ENCODE measurements around the gene NRAP.

NRAP gene

DNA sequence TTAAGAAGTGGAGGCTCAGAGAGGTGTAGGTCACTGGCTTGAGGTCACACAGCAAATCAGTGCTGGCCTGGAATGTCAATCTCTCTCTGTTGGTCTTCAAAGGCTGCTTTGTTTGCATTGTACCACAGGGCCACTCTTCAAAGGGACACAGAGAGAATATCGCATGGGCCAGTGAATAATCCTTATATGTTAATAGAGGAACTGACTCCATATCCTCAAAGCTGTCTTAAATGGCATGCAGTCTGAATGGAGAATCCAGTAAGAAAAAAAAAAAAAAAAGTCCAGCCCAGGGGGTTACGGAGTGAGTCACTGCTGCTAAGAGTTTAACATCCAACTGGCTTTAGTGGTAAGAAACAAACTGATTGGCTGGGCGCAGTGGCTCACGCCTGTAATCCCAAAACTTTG is 54.1 kb downstream of the NRAP start:
- DNase-seq (ENCODE audit: low spot score) = peak; percentile 37

DNA sequence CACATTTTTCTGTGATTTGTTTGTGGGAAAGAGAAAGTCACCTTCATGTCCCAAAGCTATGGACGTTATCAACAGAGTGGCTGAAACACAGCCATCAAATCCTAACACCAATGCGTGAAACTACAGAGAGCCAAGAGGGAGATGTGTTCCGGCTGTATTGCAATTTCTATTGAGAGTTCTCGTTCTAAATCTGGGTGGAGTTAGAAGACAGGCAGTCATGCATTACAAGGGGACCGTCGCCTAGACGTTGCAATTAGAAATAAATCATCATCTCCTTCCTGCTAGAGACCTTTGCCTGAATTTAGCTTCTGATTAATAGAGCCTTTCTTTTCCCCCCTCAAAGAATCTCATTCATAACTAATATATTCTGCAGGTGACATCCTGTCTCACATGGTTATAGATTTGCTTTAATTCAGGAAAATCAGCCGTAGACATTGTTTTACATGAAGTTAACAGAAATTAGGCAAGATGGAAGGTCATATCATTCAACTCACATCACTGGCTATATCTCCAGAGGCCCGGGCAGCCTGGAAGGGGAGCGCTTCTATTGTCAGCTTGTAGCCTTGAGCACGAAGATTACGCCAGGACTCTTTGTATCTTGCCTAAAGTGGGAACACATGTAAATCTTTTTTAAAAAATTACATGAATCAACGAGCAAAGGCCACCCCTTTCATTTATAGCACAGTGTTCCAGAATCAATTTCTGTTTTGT is 58.4 kb downstream of the NRAP start:
- no peak for DNase-seq (ENCODE audit: low spot score)

DNA sequence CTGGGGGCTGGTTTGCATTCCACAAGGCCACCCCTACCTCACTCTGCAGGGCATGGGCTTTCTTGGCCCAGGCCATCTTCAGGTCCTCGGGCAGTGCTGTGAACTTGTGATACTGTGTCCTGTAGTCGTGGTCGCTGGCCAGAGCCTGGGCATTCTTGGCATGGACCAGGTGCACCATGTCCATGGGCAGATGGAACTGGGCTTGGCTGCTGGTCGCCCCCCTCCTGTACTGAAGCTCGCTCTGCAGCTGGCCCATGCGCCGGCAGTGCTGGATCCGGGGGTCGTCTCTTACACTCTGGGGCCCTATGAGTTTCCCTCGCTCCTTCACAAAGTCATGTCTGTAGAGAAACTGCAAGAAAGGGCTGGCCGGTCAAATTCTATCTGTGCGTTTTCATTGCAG is 59.3 kb downstream of the NRAP start:
- DNase-seq (ENCODE audit: low spot score) = no peak

DNA sequence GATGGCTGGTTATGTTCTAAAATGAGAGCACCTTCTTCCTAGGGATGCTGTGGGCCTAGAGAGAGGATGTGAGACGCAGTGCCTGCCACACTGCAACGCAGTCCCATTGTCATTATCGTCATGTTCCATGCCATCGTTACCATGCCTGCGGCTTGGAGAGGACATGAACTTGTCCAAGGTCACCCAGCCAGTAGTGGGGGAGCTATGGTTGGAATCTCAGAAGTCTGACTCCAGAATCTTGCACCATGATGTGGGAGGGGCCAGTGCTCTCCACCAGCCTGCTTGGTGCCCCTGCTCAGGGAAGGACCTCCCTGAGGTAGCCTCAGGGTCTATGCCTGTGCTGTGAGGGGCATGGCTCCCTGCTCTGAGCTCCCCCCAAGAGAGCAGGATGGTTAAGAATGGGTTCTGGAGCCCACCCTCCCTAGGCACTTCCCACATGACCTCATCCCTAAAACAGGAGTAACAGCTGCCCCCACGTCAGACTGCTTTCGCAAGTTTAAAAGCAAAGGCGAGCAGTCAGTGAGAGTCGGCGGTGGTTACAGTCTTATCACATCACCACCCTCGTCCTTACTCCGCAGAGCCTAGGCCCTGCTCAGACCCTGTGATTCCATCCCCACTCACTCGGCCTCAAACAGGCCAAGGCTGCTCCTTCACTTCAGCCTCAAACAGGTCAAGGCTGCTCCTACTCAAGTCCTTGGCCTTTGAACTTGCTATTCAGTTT is 60.6 kb downstream of the NRAP start:
- no peak for DNase-seq (ENCODE audit: low spot score)

DNA sequence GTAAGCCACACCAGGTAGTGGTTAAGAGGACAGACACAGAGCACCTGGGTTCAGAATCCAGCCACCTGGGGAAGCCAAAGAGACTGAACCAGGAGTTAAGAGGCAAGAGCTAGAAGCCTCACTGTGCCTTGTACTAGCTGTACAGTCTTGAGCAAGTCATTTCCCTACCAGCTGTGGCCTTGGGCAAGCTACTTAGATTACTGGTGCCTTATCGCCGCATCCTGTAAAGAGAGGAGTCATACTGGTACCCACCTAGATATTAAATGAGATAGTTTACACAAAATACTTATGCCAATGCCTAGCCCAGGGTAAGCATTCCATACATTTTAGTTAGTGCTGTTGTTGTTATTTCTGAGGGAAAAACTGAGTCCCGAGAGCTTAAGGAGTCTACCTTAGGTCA is 63.3 kb downstream of the NRAP start:
- DNase-seq (ENCODE audit: low spot score) = no peak

DNA sequence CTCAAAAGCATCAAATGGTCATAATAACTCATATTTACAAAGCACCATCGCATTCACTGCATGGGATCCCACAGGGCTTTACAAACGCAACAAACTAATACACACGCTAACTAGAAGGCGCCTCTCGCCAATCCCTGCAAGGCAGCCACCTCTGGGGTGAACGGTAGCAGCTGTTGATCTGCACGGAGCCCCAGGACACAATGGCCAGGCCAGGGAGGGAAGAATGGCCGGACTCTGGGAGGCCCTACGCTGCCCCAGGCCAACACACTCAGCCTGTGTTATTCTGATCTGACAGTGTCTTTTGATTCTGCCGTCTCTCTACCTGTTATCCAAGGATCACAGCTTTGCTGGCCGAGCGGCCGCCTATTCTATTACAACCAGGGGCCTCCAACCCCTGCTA is 69.2 kb downstream of the NRAP start:
- DNase-seq (ENCODE audit: low spot score) = no peak

DNA sequence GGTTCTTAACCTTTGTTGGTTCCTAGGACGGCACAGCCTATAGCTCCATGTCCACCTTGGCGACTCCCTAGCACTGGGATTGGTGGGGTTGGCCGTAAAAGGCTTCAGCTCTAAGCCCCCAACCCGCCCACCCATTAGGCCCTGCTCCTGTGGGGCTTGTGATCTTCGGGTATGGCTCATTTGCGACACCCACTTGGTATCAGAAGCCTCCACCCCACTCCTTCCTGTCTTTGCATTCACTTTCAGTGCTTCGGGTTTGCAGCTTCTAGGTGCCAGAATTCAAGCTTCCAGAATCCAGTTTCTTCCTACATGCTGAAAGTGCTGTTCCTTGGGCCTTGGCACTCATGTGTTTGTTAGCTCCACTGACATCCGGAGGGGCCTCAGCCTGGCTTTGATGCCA is 71.5 kb downstream of the NRAP start:
- no peak for DNase-seq (ENCODE audit: low spot score)

DNA sequence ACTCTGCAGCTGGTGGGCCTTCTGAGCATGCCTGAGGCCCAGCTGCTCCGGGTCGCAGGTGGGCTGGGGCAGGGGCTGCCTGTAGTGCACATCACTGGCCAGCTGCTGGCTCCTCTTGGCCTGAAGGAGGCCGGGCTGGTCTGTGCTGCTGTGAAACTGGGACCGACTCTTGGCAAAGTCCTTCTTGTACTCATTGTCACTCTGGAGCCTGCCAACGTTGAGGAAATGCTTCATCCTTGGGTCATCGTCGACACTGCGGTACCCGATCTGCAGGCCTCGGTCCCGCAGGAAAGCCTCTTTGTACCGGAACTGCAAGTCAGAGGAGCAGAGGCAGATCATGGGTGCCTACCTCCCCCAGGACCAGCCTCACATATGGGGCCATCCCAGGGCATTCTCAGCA is 73.3 kb downstream of the NRAP start:
- no peak for DNase-seq (ENCODE audit: low spot score)

DNA sequence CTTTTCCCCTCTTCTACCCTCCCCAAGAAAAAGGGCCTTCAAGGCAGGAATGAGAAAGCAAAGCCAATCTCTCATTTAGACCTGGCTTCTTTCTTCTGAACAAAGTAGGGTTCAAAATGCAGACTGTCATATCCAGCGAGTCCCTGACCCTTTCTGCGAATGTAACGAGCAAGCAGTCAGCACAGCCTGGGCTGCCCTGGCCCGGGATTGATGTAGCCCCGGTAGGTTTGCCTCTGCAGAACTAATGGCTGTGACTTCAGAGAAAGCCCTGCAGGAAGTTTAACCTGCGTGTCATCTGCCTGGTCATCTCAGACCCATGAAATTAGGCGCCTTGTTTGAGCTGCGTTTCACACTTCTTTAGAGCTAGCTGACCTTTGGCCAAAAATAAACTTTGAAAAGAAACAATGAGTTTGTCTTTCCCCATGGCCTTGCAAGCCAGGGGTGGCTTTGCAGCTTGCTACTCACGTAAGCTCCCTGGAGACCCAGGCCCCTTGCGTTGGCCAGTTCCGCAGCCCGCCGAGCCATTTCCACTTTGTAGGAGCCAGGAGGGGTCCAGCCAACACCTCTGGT is 74.6 kb downstream of the NRAP start:
- no peak for DNase-seq (ENCODE audit: low spot score)

DNA sequence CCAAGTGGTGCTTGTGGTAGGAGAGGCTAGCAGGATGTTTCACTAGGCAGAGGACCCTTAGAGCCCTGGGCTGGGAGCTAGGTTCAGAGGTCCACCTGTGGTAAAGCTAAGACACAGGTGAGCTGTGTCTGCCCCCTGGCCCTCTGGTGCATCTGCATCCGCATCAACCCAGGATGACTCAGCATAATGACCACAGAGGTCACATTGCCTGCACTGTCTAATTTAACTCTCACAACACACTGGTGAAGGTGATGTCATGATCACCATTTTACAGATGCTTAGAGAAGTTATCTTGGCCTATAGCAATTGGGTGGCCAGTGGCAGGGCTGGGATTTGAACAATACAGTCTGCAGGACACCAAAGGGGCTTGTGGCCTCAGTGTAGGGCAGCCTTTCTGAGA is 77.9 kb downstream of the NRAP start:
- DNase-seq (ENCODE audit: low spot score) = peak; percentile 67

DNA sequence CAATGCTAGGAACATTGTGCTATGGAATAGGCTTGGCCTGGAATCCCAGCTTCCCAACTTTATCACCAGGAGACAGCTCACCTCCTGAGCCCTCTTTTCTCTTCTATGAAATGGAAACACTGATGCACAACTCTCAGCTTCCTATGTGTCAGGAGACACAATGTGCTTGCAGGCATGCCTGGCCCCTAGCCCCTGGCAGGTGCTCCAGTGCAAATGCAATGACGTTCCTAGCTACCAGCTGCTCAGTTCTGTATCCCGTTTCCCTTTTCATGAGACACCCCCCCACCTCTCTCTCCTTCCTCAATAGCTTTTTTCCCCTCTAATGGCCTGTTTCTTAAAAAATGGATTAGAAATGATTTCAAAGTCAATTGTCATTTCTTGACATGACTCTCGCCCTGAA is 80.3 kb downstream of the NRAP start:
- DNase-seq (ENCODE audit: low spot score) = no peak

DNA sequence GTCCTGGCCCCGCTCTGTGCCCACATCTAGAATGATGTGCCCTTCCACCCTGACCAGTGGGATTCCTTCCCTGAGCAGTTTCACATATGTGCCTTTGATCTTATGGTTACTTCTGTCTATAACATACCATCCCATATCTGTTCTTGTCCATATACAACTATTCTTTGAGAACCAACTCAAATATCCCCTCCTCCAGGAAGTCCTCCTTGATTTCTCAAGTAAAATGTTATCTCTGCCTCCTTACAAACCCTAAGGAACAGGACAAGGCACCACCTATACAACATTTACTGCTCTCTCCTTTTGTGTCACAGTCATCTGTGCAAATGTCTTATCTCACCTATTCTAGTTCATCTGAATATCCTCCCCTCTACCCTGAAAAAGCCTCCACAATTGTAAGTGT is 82.7 kb downstream of the NRAP start:
- DNase-seq (ENCODE audit: low spot score) = no peak

DNA sequence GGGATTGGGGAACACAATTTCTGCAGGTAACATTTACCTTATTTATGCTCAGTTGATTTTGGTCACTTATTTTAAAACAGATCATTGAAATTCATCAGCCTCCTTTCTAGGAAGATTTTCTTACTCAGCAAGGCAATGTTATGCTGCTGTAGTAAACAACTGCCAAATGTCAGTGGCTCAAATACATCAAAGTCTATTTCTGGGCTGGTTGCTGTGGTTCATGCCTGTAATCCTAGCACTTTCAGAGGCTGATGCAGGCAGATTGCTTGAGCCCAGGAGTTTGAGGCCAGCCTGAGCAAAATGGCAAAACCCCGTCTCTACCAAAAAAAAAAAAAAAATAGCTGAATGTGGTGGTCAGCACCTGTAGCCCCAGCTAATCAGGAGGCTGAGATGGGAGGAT is 85.1 kb downstream of the NRAP start:
- no peak for DNase-seq (ENCODE audit: low spot score)

DNA sequence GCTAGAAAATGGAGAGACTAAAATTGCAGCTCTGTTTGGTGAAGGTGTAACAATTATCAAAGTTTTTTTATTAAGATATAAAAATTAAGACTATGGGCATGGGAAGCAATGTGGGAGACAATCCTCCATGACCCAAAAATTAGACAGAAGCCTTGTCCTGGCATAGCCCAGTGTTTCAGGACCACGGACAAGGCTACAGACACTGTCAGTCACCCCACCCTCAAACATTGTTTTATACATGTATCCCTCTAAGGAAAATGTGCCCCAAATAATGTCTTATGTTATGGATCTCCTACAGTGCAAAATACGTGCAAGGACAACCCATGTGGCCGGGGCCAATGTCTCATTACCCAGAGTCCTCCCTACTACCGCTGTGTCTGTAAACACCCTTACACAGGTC is 87.0 kb downstream of the NRAP start:
- no peak for DNase-seq (ENCODE audit: low spot score)

DNA sequence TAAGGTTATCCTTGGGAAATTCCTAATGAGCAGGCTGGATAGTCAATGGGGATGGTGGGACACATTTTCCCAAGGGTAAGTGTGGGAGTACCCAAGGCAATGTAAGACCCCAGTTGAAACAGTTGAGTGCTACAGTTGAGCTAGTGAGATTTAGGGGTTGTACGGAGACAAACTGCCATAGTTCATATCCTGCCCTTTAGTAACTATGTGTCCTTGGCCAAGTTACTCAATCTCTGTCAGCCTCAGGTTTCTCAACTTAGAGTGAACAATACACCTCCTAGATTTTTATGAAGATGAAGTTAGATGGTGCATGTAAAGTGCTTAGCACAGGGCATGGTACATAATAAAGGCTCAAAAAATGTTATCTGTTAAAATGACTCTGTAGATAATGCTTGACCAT is 90.5 kb downstream of the NRAP start:
- no peak for DNase-seq (ENCODE audit: low spot score)

DNA sequence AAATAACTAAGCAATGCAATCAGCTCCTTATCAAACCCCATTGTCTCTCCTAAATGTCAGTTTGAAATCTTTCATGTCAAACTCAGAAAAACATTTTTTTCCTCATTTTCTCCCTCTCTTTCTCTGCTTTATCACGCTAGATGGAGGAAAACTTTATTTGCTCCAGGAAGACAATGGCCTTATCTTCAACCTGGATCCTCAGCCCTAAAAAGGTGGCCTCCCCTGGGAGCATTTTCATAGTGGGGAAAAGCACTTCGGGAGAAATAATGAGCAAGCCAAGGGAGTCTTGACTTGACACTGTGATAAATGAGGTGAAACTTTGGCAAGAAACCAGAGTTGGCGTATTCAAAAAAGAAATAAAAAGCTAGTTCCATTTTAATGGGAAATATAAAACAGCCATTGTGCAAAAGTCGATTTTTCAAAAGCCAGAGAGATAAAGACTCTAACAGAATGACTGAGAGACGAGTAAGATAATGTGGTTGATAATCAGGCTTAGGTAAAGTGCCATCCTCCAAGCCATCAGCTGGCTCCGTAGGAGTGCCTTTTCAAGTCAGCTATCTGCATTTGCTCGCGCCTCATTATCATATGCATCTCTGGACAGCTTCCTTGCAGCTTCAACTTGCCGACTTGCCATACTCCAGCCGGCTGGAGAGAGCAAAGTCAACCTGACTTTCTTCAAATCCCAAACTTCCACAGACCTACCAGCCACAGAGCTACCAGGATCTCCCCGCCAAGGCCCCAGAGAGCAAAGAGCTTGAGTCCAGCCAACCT is 91.1 kb downstream of the NRAP start:
- no peak for DNase-seq (ENCODE audit: low spot score)

DNA sequence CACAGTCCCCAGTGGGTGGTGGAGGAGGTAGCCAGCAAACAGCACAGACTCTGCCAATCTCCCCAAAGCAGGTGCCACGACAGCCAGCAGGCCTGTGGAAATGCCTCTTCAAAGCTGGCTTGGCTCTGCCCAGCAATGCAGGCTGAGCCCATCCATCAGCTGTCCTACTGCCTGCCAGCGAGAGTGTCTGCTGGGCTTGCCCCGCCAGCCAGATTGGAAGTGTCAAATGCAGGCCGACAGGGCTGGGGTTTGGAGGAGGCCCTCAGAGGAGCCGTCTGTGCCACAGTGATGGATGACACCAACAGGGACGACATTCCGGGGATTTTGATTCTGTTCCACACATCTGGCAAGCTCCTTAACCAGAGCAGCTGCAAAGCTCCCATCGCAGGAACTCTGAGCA is 94.3 kb downstream of the NRAP start:
- no peak for DNase-seq (ENCODE audit: low spot score)

DNA sequence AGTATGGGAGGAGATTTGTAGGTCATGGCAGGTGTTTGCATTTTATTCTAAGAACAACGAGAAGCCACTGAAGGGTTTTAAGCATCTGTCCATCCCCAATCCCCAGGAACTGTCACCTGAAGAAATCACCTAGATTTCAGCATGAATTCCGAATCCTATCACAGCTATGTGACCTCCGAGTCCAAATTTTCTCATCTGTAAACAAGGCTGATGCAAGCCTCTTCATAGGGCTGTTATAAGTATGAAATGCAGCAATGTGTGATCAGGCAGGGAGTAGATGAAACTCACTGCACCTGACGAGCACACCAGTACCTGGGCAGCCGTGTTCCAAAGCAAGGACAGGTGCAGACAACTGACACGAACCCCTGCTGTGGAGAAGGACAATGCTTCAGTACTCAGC is 97.0 kb downstream of the NRAP start:
- DNase-seq (ENCODE audit: low spot score) = no peak

DNA sequence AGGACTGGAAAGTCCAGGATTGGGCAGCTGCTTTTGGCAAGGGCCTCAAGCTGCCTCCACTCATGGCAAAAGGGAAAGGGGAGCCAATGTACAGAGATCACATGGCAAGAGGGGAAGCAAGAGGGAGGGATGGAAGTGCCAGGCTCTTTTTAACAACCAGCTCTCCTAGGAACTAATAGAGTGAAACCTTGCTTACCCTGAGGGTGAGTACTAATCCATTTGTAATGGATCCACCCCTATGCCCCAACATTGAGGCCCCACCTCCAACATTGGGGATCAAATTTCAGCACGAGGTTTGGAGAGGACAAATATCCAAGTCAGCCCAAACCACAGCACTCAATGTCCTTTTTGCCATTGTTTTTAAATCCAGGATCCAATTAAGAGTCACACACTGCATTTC is 98.5 kb downstream of the NRAP start:
- no peak for DNase-seq (ENCODE audit: low spot score)

DNA sequence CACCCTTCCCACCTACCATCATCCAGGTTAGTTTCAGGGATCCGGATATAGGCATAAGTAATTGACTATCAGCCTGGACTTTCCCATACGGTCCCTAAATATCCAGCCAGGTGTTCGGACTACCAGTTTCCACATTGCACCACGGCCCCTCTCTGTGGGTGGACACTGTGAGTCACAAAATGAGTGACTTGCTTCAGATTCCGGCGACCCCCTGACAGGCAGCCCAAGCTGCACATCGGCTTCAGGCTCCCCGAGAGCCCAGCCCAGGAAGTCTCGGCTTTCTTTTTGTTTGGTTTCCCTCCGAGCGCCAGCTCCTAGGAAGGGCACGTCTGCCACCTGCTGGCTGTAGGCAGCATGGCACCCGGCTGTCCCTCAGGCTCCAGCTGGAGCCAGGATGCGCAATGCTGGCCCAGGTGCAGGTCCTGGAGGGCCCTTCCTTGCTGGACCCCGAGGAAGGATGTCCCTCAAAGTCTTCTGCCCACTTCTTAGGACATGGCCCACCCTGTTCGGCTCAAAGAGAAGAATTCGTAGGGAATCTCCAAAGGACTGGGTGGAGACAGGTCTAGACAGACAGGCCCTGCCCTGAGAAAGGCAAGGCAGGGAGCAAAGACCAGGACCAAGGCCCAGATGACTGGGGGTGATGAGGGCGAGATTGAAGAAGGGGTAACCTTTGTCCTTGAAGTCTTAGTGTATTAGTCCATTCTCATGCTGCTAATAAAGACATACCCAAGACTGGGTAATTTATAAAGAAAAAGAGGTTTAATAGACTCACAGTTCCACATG is 100.3 kb downstream of the NRAP start:
- DNase-seq (ENCODE audit: low spot score) = peak; percentile 52

DNA sequence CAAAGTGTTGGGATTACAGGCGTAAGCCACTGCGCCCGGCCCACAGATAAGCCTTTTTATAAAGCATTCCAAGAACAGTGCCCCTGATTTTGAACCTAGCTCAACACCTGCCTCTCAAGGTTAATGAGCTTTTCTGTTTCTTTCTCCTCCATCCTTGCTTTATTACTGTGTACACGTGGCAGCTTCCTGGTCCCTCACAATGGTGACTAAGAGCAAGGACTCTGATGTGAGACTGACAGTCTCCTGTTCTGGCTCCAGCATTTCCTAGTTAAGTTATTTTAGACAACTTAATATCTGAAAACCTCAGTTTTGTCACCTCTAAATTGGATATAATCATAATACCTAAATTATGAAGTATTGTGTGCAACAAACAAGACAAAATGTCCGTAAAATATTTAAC is 101.1 kb downstream of the NRAP start:
- DNase-seq (ENCODE audit: low spot score) = no peak

DNA sequence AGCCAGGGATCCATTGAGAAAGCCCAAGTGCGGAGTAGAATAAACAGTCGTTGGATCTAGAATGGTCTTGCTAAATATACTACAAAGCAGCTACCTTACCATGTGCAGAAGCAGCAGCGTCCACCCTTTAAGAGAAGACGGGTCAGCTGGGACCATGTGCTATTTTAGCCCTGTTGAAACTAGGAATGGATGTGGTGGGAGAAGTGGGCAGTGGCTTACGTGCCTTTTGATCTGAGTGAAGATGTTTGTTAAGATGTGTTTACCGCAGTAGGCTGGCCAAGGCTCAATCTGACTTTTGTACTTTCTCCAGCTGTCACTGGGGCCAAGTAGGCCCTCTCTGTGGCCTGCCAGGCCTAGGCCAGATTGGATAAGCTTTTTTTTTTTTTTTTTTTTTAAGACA is 101.8 kb downstream of the NRAP start:
- no peak for DNase-seq (ENCODE audit: low spot score)

Data from SW480 (cell line).